HepG2 (cell line): ENCODE data around the gene ERFL. TPM values are rescaled to one million over a fixed set of nuclear protein-coding genes. Genes with fewer than 3 reads are reported as not detected.

Source experiments
- FOXA1 ChIP-seq, 2 experiments: fragments of 450-650 bp in 1 of 2; sonication (generic) in 1 of 2; formaldehyde crosslinking in 1 of 2; IDR thresholded peaks; 2 replicates each; pipeline versions ENCODE4 v1.4.0 to v1.6.1; 2016 to 2020; ENCODE audit warnings: missing genetic modification reagents in 1 of 2
- GTF2F1 ChIP-seq: fragments of 150-350 bp; IDR thresholded peaks from 2 replicates; pipeline ENCODE4 v1.6.1; 2014; ENCODE audit warnings: low read length
- HNF4A ChIP-seq: sonication (generic); formaldehyde crosslinking; IDR thresholded peaks from 2 replicates; pipeline ENCODE4 v1.4.0; 2020; ENCODE audit warnings: missing genetic modification reagents
- KAT8 ChIP-seq: IDR thresholded peaks from 2 replicates; pipeline ENCODE4 v1.6.1; 2016; ENCODE audit warnings: missing genetic modification reagents, missing compliant biosample characterization
- KDM4B ChIP-seq: sonication (generic); formaldehyde crosslinking; IDR thresholded peaks from 2 replicates; pipeline ENCODE4 v1.4.0; 2020; ENCODE audit warnings: missing genetic modification reagents
- KDM5A ChIP-seq: fragments of 200-600 bp; sonication (generic); IDR thresholded peaks from 2 replicates; pipeline ENCODE4 v1.7.0; 2018; ENCODE audit warnings: antibody characterized with exemption, mild to moderate bottlenecking, low read length, borderline replicate concordance
- RBAK ChIP-seq: sonication (generic); formaldehyde crosslinking; IDR thresholded peaks from 2 replicates; pipeline ENCODE4 v1.5.1; 2020; ENCODE audit warnings: mild to moderate bottlenecking, missing genetic modification reagents
- RBFOX2 ChIP-seq: fragments of 200-400 bp; formaldehyde crosslinking; IDR thresholded peaks from 2 replicates; pipeline ENCODE4 v1.6.1; 2017; ENCODE audit warnings: low read depth, mild to moderate bottlenecking, low read length
- SALL1 ChIP-seq: sonication (generic); formaldehyde crosslinking; IDR thresholded peaks from 2 replicates; pipeline ENCODE4 v1.8.0; 2022; ENCODE audit warnings: mild to moderate bottlenecking, missing genetic modification reagents
- SOX13 ChIP-seq, 3 experiments: fragments of 450-650 bp in 1 of 3; sonication (generic) in 1 of 3; formaldehyde crosslinking in 1 of 3; IDR thresholded peaks in 2 of 3; conservative IDR thresholded peaks in 1 of 3; 2 replicates each; pipeline versions ENCODE4 v1.5.0 to v1.6.1; 2016 to 2020; ENCODE audit warnings: antibody characterized with exemption in 1 of 3, mild to moderate bottlenecking in 1 of 3, missing compliant biosample characterization in 1 of 3, missing genetic modification reagents in 1 of 3, moderate library complexity in 1 of 3
- SRSF4 ChIP-seq: fragments of 200-400 bp; formaldehyde crosslinking; IDR thresholded peaks from one replicate; pipeline ENCODE4 v1.6.1; 2018; ENCODE audit warnings: mild to moderate bottlenecking, low read depth, low read length, moderate library complexity; ENCODE audit not compliant: poor library complexity, severe bottlenecking
- YEATS4 ChIP-seq: sonication (generic); formaldehyde crosslinking; IDR thresholded peaks from 2 replicates; pipeline ENCODE4 v1.4.0; 2020; ENCODE audit warnings: missing genetic modification reagents, borderline replicate concordance
- ZNF136 ChIP-seq: sonication (generic); formaldehyde crosslinking; IDR thresholded peaks from 2 replicates; pipeline ENCODE4 v1.8.1; 2022; ENCODE audit warnings: low read depth, mild to moderate bottlenecking, moderate library complexity, missing genetic modification reagents
- ZNF274 ChIP-seq: sonication (generic); formaldehyde crosslinking; IDR thresholded peaks from 2 replicates; pipeline ENCODE4 v1.5.1; 2020; ENCODE audit warnings: mild to moderate bottlenecking, missing genetic modification reagents
- ZNF343 ChIP-seq: sonication (generic); formaldehyde crosslinking; IDR thresholded peaks from 2 replicates; pipeline ENCODE4 v1.4.0; 2020; ENCODE audit warnings: mild to moderate bottlenecking, missing genetic modification reagents
- ZNF564 ChIP-seq: sonication (generic); formaldehyde crosslinking; IDR thresholded peaks from 2 replicates; pipeline ENCODE4 v1.8.1; 2023; ENCODE audit warnings: mild to moderate bottlenecking, missing genetic modification reagents
- ZNF607 ChIP-seq: sonication (generic); formaldehyde crosslinking; IDR thresholded peaks from 2 replicates; pipeline ENCODE4 v1.5.1; 2020; ENCODE audit warnings: missing genetic modification reagents, mild to moderate bottlenecking, borderline replicate concordance
- ZNF720 ChIP-seq: sonication (generic); formaldehyde crosslinking; IDR thresholded peaks from 2 replicates; pipeline ENCODE4 v1.4.0; 2020; ENCODE audit warnings: missing genetic modification reagents
- ZNF850 ChIP-seq: sonication (generic); formaldehyde crosslinking; conservative IDR thresholded peaks from 2 replicates; pipeline ENCODE4 v1.9.0; 2021; ENCODE audit warnings: mild to moderate bottlenecking, missing genetic modification reagents
- polyA plus RNA-seq, 8 experiments: library from polyadenylated mRNA; depleted of rRNA in 3 of 8; stranded (reverse) in 7 of 8; unstranded in 1 of 8; fragments of >200 nt; fragmentation: Illumina TruSeq in 4 of 8; extraction: Trizol in 4 of 8; gene quantifications; 2 replicates each; pipeline versions ENCODE4 v1.2.1 to v1.2.3, GENCODE V29; 2011 to 2016; ENCODE audit warnings: low read depth in 4 of 8, missing spikeins in 1 of 8, mixed read lengths in 1 of 8; ENCODE audit not compliant: insufficient read depth in 1 of 8
- total RNA-seq, 5 experiments: library from RNA; depleted of rRNA; stranded (reverse); fragments of >200 nt; fragmentation: Illumina TruSeq; extraction: Trizol; gene quantifications; 2 replicates each; pipeline ENCODE4 v1.2.3, GENCODE V29; 2016; ENCODE audit warnings: low read depth in 1 of 5
- TF ChIP-seq, protein P1 (sequence below): sonication (generic); formaldehyde crosslinking; IDR thresholded peaks from one replicate; pipeline ENCODE4 v1.5.1; 2020; ENCODE audit warnings: mild to moderate bottlenecking, missing genetic modification reagents; ENCODE audit errors: not compliant biosample characterization
- TF ChIP-seq, protein P2 (sequence below): sonication (generic); formaldehyde crosslinking; conservative IDR thresholded peaks from 2 replicates; pipeline ENCODE4 v1.8.1; 2023; ENCODE audit warnings: missing genetic modification reagents

The ERFL gene
- total and polyA plus RNA-seq, 2 of the 13 experiments (the other 11 are each of a cell fraction or from before 2014, with no cell fraction given), result not detected

GRCh38 chr19:41860419-41861115 lies 67.7 kb downstream of the ERFL start (continued):
- TF ChIP-seq, protein P1, sequence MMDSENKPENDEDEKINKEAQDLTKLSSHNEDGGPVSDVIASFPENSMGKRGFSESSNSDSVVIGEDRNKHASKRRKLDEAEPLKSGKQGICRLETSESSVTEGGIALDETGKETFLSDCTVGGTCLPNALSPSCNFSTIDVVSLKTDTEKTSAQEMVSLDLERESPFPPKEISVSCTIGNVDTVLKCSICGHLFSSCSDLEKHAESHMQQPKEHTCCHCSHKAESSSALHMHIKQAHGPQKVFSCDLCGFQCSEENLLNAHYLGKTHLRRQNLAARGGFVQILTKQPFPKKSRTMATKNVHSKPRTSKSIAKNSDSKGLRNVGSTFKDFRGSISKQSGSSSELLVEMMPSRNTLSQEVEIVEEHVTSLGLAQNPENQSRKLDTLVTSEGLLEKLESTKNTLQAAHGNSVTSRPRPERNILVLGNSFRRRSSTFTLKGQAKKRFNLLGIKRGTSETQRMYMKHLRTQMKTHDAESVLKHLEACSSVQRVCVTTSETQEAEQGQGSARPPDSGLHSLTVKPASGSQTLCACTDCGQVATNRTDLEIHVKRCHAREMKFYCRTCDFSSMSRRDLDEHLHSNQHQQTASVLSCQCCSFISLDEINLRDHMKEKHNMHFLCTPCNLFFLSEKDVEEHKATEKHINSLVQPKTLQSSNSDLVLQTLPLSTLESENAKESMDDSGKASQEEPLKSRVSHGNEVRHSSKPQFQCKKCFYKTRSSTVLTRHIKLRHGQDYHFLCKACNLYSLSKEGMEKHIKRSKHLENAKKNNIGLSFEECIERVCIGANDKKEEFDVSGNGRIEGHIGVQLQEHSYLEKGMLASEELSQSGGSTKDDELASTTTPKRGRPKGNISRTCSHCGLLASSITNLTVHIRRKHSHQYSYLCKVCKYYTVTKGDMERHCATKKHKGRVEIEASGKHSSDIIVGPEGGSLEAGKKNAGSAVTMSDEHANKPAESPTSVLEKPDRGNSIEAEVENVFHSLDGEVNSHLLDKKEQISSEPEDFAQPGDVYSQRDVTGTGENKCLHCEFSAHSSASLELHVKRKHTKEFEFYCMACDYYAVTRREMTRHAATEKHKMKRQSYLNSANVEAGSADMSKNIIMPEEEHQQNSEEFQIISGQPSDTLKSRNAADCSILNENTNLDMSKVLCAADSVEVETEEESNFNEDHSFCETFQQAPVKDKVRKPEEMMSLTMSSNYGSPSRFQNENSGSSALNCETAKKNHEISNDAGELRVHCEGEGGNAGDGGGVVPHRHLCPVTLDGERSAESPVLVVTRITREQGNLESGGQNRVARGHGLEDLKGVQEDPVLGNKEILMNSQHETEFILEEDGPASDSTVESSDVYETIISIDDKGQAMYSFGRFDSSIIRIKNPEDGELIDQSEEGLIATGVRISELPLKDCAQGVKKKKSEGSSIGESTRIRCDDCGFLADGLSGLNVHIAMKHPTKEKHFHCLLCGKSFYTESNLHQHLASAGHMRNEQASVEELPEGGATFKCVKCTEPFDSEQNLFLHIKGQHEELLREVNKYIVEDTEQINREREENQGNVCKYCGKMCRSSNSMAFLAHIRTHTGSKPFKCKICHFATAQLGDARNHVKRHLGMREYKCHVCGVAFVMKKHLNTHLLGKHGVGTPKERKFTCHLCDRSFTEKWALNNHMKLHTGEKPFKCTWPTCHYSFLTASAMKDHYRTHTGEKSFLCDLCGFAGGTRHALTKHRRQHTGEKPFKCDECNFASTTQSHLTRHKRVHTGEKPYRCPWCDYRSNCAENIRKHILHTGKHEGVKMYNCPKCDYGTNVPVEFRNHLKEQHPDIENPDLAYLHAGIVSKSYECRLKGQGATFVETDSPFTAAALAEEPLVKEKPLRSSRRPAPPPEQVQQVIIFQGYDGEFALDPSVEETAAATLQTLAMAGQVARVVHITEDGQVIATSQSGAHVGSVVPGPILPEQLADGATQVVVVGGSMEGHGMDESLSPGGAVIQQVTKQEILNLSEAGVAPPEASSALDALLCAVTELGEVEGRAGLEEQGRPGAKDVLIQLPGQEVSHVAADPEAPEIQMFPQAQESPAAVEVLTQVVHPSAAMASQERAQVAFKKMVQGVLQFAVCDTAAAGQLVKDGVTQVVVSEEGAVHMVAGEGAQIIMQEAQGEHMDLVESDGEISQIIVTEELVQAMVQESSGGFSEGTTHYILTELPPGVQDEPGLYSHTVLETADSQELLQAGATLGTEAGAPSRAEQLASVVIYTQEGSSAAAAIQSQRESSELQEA, result peak; percentile 49
- TF ChIP-seq KAT8, result no peak
- TF ChIP-seq FOXA1 (IDR thresholded peaks at IDR 0.05), result no peak
- no peak for TF ChIP-seq FOXA1 (CRISPR knock-in tag; IDR thresholded peaks at IDR 0.05)
- TF ChIP-seq RBAK (CRISPR knock-in tag), result no peak
- TF ChIP-seq HNF4A (CRISPR knock-in tag), result no peak
- TF ChIP-seq, protein P2, sequence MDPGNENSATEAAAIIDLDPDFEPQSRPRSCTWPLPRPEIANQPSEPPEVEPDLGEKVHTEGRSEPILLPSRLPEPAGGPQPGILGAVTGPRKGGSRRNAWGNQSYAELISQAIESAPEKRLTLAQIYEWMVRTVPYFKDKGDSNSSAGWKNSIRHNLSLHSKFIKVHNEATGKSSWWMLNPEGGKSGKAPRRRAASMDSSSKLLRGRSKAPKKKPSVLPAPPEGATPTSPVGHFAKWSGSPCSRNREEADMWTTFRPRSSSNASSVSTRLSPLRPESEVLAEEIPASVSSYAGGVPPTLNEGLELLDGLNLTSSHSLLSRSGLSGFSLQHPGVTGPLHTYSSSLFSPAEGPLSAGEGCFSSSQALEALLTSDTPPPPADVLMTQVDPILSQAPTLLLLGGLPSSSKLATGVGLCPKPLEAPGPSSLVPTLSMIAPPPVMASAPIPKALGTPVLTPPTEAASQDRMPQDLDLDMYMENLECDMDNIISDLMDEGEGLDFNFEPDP (CRISPR knock-in tag), result 0 out of 2 replicates have a peak, but pooled peaks have one; percentile 13
- TF ChIP-seq GTF2F1, result no peak
- TF ChIP-seq ZNF274 (CRISPR knock-in tag), result no peak
- 0 out of 2 replicates have a peak, but pooled peaks have one; percentile 21 for TF ChIP-seq ZNF564 (CRISPR knock-in tag)
- no peak for TF ChIP-seq ZNF720 (CRISPR knock-in tag)
- no peak for TF ChIP-seq YEATS4 (CRISPR knock-in tag)
- TF ChIP-seq SALL1 (CRISPR knock-in tag), result peak; percentile 52
- peak; percentile 64 for TF ChIP-seq RBFOX2
- TF ChIP-seq SOX13 (IDR thresholded peaks at IDR 0.05), result no peak
- TF ChIP-seq SOX13 (CRISPR knock-in tag; conservative IDR thresholded peaks at IDR 0.05 in 1 of 2, IDR thresholded peaks at IDR 0.05 in 1 of 2), result no peak
- TF ChIP-seq ZNF343, result no peak
- peak; percentile 62; the same call in 1 of the 2 replicates for TF ChIP-seq KDM5A
- no peak for TF ChIP-seq ZNF136 (CRISPR knock-in tag)
- no peak for TF ChIP-seq ZNF850 (CRISPR knock-in tag)
- no peak for TF ChIP-seq ZNF607 (CRISPR knock-in tag)
- TF ChIP-seq SRSF4, result no peak
- TF ChIP-seq KDM4B (CRISPR knock-in tag), result 0 out of 2 replicates have a peak, but pooled peaks have one; percentile 27
